Keratinocyte (primary cell): ENCODE measurements around the gene SUSD4. TPM values are rescaled to one million over a fixed set of nuclear protein-coding genes. Genes with fewer than 3 reads are reported as not detected.

Source experiments
- DNase-seq: peaks from one replicate; pipeline ENCODE4 v3.0.0-alpha.2; 2011; ENCODE audit warnings: low read depth, missing footprints, low spot score
- FAIRE-seq: peaks from 2 replicates; lab custom pipeline; 2011; peaks lifted over from hg19 to GRCh38; lab: Jason Lieb, UNC
- H2AFZ ChIP-seq: 2 replicates; pipeline ENCODE4 v1.6.0; 2012; ENCODE audit warnings: low read length, control low read depth, inconsistent platforms; ENCODE audit not compliant: control insufficient read depth
- H3K27ac ChIP-seq: 2 replicates; pipeline ENCODE4 v1.5.1; 2011; ENCODE audit warnings: low read length; ENCODE audit not compliant: control insufficient read depth, insufficient read depth
- H3K27me3 ChIP-seq: 3 replicates; pipeline ENCODE4 v1.6.0; 2011; ENCODE audit warnings: low read length; ENCODE audit not compliant: control insufficient read depth, insufficient read depth; ENCODE audit errors: extremely low read depth
- H3K36me3 ChIP-seq, 2 experiments: 2 replicates in 1 of 2; 3 replicates in 1 of 2; pipeline ENCODE4 v1.5.1; 2011; ENCODE audit warnings: low read length in 2 of 2, mild to moderate bottlenecking in 1 of 2; ENCODE audit not compliant: control insufficient read depth in 2 of 2, insufficient read depth in 2 of 2; ENCODE audit errors: extremely low read depth in 1 of 2
- H3K4me1 ChIP-seq: 3 replicates; pipeline ENCODE4 v1.5.1; 2011; ENCODE audit warnings: low read length; ENCODE audit not compliant: control insufficient read depth, insufficient read depth; ENCODE audit errors: extremely low read depth
- H3K4me2 ChIP-seq: 3 replicates; pipeline ENCODE4 v1.6.0; 2011; ENCODE audit warnings: low read depth, low read length; ENCODE audit not compliant: control insufficient read depth, insufficient read depth; ENCODE audit errors: extremely low read depth
- H3K4me3 ChIP-seq, 3 experiments: fragments of 200-600 bp in 1 of 3; sonication (generic) in 1 of 3; 2 replicates in 2 of 3; 3 replicates in 1 of 3; pipeline ENCODE4 v1.5.1; 2011 to 2016; ENCODE audit warnings: low read length in 3 of 3, mild to moderate bottlenecking in 3 of 3, control low read depth in 2 of 3, inconsistent platforms in 1 of 3, low read depth in 1 of 3, mixed read lengths in 1 of 3, mixed run types in 1 of 3, moderate library complexity in 1 of 3; ENCODE audit not compliant: control insufficient read depth in 2 of 3, insufficient read depth in 2 of 3; ENCODE audit errors: extremely low read depth in 1 of 3
- H3K79me2 ChIP-seq: 2 replicates; pipeline ENCODE4 v1.6.0; 2012; ENCODE audit warnings: low read length; ENCODE audit not compliant: control insufficient read depth, insufficient read depth
- H3K9ac ChIP-seq: 3 replicates; pipeline ENCODE4 v1.6.0; 2011; ENCODE audit warnings: low read length; ENCODE audit not compliant: control insufficient read depth, insufficient read depth; ENCODE audit errors: extremely low read depth
- H3K9me1 ChIP-seq: 3 replicates; pipeline ENCODE4 v1.6.0; 2011; ENCODE audit warnings: low read length; ENCODE audit not compliant: control insufficient read depth, insufficient read depth; ENCODE audit errors: extremely low read depth
- H3K9me3 ChIP-seq: 2 replicates; pipeline ENCODE4 v1.5.1; 2012; ENCODE audit warnings: low read depth, low read length; ENCODE audit not compliant: control insufficient read depth
- H4K20me1 ChIP-seq: 3 replicates; pipeline ENCODE4 v1.6.0; 2011; ENCODE audit warnings: low read length; ENCODE audit not compliant: control insufficient read depth, insufficient read depth; ENCODE audit errors: extremely low read depth
- CTCF ChIP-seq, 3 experiments: IDR thresholded peaks in 1 of 3; conservative IDR thresholded peaks in 1 of 3; optimal IDR thresholded peaks in 1 of 3; 2 replicates in 2 of 3; 3 replicates in 1 of 3; pipeline versions ENCODE3 to v1.5.1; 2011; ENCODE audit warnings: low read length in 3 of 3, mild to moderate bottlenecking in 3 of 3, moderate library complexity in 2 of 3, control low read depth in 1 of 3, inconsistent platforms in 1 of 3; ENCODE audit not compliant: insufficient read depth in 2 of 3; ENCODE audit errors: extremely low read depth in 1 of 3
- EZH2 ChIP-seq: IDR thresholded peaks from one replicate; pipeline ENCODE4 v1.6.1; 2012; ENCODE audit warnings: inconsistent platforms, mild to moderate bottlenecking, low read length, moderate library complexity
- dilution Hi-C: fragments of 300-500 bp; cut with MboI; formaldehyde crosslinking; loops from one replicate; pipeline ENCODE4 v1.7.0; 2020; ENCODE audit warnings: low sequenced_read_pairs; ENCODE audit not compliant: extremely low pct_ligation_motif_present
- polyA plus RNA-seq, 5 experiments: library from polyadenylated mRNA; depleted of rRNA in 3 of 5; stranded (reverse) in 3 of 5; stranded (forward) in 1 of 5; unstranded in 1 of 5; fragments of >200 nt; gene quantifications; 1 replicate in 1 of 5; 2 replicates in 3 of 5; 3 replicates in 1 of 5; pipeline versions ENCODE4 v1.2.1 to v1.2.3, GENCODE V29; 2011 to 2012; ENCODE audit warnings: missing spikeins in 2 of 5, low read depth in 1 of 5, low replicate concordance in 1 of 5

Gene SUSD4
- polyA plus RNA-seq, 1 donor (not counting 4 experiments of a cell fraction or from before 2014, with no cell fraction given), result 1.6 TPM

DNA sequence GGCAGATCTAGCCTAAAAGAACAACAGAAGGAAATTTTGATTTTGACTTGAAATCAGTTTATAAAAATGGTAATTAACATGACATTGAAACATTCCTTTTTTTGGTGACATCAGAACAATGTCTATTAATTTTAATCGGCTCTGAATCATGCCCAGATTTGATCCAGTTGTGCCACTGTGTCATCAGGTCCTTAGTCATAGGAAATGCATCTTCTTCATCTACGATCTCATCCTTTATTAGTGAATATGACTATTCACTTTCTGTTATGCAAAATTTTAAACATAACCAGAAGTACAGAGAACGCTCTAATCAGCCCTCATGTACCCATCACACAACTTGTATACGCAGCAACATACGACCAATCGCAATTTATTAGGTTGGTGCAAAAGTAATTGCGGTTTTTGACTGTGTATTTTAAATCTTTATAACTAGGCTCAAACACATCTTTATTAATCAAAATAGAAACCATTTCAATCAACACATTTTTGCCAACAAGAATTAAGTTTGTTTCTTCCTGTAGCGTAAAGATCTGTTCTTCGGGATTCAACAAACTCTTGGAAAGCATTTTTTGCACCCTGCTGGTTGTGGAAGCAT, 180.6 kb downstream of the SUSD4 start:
- no peaks in the 10 kb centered on the region for H3K9me3 ChIP-seq
- no peak overlapping the region for H3K9ac ChIP-seq
- TF ChIP-seq CTCF (optimal IDR thresholded peaks at IDR 0.05 in 1 of 3, IDR thresholded peaks at IDR 0.05 in 1 of 3, conservative IDR thresholded peaks at IDR 0.05 in 1 of 3; ENCODE audit: extremely low read depth in 1 of 3, insufficient read depth in 2 of 3, low read length in 3 of 3) (no peak), EZH2 (no peak)
- peak; percentile 13 for FAIRE-seq
- H3K4me1 ChIP-seq, result peaks cover 21% of the 10 kb centered on the region
- dilution Hi-C loops, result no loop called here
- no peak overlapping the region for H3K27ac ChIP-seq
- no peaks in the 10 kb centered on the region for H3K9me1 ChIP-seq
- no peaks in the 10 kb centered on the region for H3K27me3 ChIP-seq
- H3K4me3 ChIP-seq, result no peak overlapping the region
- no peak for DNase-seq
- H3K4me2 ChIP-seq, result peak overlapping the region; percentile 41
- no peaks in the 10 kb centered on the region for H3K79me2 ChIP-seq
- H4K20me1 ChIP-seq, result no peaks in the 10 kb centered on the region
- H3K36me3 ChIP-seq, result no peaks in the 10 kb centered on the region
- H2AFZ ChIP-seq, result no peak overlapping the region

GRCh38 chr1:223180731-223181321, 183.2 kb downstream of the SUSD4 start:
- no peaks in the 10 kb centered on the region for H3K36me3 ChIP-seq
- no peak for DNase-seq
- peak overlapping the region in 1 of 3 experiments; percentile 14 for H3K4me3 ChIP-seq
- peaks cover 21% of the 10 kb centered on the region for H3K4me1 ChIP-seq
- H3K79me2 ChIP-seq, result no peaks in the 10 kb centered on the region
- H3K9me1 ChIP-seq, result no peaks in the 10 kb centered on the region
- H3K9me3 ChIP-seq, result no peaks in the 10 kb centered on the region
- no peak overlapping the region for H3K9ac ChIP-seq
- peak; percentile 98 for FAIRE-seq
- dilution Hi-C loops, result no loop called here
- no peaks in the 10 kb centered on the region for H4K20me1 ChIP-seq
- TF ChIP-seq CTCF (optimal IDR thresholded peaks at IDR 0.05 in 1 of 3, IDR thresholded peaks at IDR 0.05 in 1 of 3, conservative IDR thresholded peaks at IDR 0.05 in 1 of 3; ENCODE audit: extremely low read depth in 1 of 3, insufficient read depth in 2 of 3, low read length in 3 of 3), result no peak
- no peak for TF ChIP-seq EZH2
- peak overlapping the region; percentile 24 for H2AFZ ChIP-seq
- H3K4me2 ChIP-seq, result peak overlapping the region; percentile 46
- no peak overlapping the region for H3K27ac ChIP-seq
- H3K27me3 ChIP-seq, result no peaks in the 10 kb centered on the region
